Stimulated activated CD8-positive, alpha-beta memory T cell treated with anti-CD3 and anti-CD28 coated beads, Interleukin-4, amount 100 ng/mL, for 48 hours (primary cell): Measurements from ENCODE around the gene GARS1.

ENCODE experiments used
- DNase-seq: peaks from one replicate; pipeline ENCODE4 v3.0.0-alpha.2; 2020

The GARS1 gene

GRCh38 chr7:30683306-30683705, 88.6 kb downstream of the GARS1 start:
- DNase-seq, result no peak
